ENCODE measurements around the gene SLC6A8. TPM values are rescaled to one million over a fixed set of nuclear protein-coding genes. Genes with fewer than 3 reads are reported as not detected.
A peak's percentile ranks its signal among the peaks of the same experiment; 100 is the strongest.

Gene SLC6A8
- total RNA-seq, 2 experiments from 2014 or later: 2.5 to 2.7 TPM

DNA sequence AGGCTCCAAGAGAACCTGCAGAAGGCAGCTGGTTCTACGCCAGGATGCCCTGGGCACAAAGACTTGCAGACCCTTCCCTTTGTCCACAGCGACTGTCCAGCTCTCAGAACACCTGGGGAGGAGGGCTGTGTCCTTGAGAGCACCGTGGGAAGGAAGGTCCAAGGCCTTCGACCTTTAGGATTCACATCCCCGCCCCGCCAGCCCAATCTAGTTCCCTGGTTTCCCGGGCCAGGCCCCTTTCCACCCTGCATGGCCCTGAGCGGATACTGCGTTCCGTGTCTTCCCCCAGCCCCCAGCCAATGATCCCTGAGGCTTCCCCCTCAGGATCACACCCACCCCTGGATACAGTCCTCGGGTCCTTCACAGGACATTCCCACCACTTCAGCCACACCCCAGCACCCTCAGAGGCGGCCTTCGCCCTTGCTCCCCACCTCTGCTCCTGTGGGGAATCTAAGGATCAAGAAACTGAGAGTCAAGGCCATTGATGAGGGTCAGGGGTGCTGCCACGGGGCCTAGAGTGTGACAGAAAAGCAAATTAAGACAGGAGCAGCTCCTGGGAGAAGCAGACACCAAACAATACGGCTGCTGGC lies 46.0 kb downstream of the SLC6A8 start:
- POLR2A ChIA-PET: no interaction called here
- TF ChIP-seq, protein P1, sequence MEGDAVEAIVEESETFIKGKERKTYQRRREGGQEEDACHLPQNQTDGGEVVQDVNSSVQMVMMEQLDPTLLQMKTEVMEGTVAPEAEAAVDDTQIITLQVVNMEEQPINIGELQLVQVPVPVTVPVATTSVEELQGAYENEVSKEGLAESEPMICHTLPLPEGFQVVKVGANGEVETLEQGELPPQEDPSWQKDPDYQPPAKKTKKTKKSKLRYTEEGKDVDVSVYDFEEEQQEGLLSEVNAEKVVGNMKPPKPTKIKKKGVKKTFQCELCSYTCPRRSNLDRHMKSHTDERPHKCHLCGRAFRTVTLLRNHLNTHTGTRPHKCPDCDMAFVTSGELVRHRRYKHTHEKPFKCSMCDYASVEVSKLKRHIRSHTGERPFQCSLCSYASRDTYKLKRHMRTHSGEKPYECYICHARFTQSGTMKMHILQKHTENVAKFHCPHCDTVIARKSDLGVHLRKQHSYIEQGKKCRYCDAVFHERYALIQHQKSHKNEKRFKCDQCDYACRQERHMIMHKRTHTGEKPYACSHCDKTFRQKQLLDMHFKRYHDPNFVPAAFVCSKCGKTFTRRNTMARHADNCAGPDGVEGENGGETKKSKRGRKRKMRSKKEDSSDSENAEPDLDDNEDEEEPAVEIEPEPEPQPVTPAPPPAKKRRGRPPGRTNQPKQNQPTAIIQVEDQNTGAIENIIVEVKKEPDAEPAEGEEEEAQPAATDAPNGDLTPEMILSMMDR (IDR thresholded peaks at IDR 0.05): no peak
- ATAC-seq (no peak), DNase-seq (no peak)
- Mint-ChIP-seq H3K9me3 (peaks cover 5% of the 10 kb centered on the region), H3K36me3 (ENCODE audit: low read depth) (peaks cover 6% of the 10 kb centered on the region), H3K4me1 (ENCODE audit: low read depth) (peaks cover 21% of the 10 kb centered on the region), H3K4me3 (no peak overlapping the region), H3K27me3 (no peaks in the 10 kb centered on the region), H3K27ac (no peak overlapping the region)
- CTCF ChIA-PET: no interaction called here
- intact Hi-C loops (cut with micrococcal nuclease): no loop called here

DNA sequence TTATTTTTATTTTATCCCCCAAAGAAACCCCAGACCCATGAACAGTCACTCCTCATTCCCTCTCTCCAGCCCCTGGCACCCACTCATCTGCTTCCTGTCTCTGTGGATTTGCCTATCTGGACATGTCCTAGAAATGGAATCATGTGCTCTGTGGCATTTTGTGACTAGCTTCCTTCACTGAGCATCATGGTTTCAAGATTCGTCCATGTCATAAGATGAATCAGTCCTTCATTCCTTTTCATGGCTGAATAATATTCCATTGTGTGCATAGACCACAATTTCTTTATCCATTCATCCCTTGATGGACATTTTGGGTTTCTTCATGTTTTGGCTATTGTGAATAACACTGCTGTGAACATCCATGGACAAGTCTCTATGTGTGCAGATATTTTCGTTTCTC lies 47.1 kb downstream of the SLC6A8 start:
- Mint-ChIP-seq H3K27me3 (no peaks in the 10 kb centered on the region), H3K4me1 (ENCODE audit: low read depth) (peaks cover 21% of the 10 kb centered on the region), H3K9me3 (peaks cover 5% of the 10 kb centered on the region), H3K27ac (no peak overlapping the region), H3K4me3 (no peak overlapping the region), H3K36me3 (ENCODE audit: low read depth) (peaks cover 6% of the 10 kb centered on the region)
- no peak for DNase-seq
- ChIA-PET POLR2A (interaction anchor here (0.6 kb wide), 1 partner anchor 1297 kb away, joined by 5 read pairs; no protein-coding TSS in a partner anchor), CTCF (interaction anchor here (0.8 kb wide), 1 partner anchor 56 kb away, joined by 3 read pairs; no protein-coding TSS in a partner anchor)
- intact Hi-C loops (cut with micrococcal nuclease): no loop called here
- TF ChIP-seq, protein P1 (IDR thresholded peaks at IDR 0.05): peak; percentile 6
- no peak for ATAC-seq

DNA sequence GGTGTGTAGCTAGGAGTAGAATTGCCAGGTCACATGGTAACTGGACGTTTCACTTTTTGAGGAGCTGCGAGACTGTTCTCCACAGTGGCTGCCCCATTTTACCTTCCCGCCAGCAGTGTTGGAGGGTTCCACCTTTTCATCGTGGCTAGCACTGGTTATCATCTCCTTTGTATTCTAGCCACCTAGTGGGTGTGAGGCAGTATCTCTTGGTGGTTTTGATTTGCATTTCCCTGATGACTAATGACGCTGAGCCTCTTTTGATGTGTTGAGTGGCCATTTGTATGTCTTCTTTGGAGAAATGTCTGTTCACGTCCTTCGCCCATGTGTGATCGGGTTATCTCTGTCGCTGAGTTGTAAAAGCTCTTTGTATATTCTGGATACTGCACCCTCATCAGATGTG lies 47.5 kb downstream of the SLC6A8 start:
- TF ChIP-seq, protein P1 (IDR thresholded peaks at IDR 0.05): peak; percentile 35
- Mint-ChIP-seq H3K36me3 (ENCODE audit: low read depth) (peaks cover 6% of the 10 kb centered on the region), H3K9me3 (peaks cover 5% of the 10 kb centered on the region), H3K27ac (no peak overlapping the region), H3K27me3 (no peaks in the 10 kb centered on the region), H3K4me3 (no peak overlapping the region), H3K4me1 (ENCODE audit: low read depth) (peaks cover 25% of the 10 kb centered on the region)
- ATAC-seq (peak; percentile 78), DNase-seq (peak; percentile 17)
- ChIA-PET POLR2A (no interaction called here), CTCF (interaction anchor here (0.8 kb wide), 1 partner anchor 56 kb away, joined by 3 read pairs; no protein-coding TSS in a partner anchor)
- intact Hi-C loops (cut with micrococcal nuclease): no loop called here

DNA sequence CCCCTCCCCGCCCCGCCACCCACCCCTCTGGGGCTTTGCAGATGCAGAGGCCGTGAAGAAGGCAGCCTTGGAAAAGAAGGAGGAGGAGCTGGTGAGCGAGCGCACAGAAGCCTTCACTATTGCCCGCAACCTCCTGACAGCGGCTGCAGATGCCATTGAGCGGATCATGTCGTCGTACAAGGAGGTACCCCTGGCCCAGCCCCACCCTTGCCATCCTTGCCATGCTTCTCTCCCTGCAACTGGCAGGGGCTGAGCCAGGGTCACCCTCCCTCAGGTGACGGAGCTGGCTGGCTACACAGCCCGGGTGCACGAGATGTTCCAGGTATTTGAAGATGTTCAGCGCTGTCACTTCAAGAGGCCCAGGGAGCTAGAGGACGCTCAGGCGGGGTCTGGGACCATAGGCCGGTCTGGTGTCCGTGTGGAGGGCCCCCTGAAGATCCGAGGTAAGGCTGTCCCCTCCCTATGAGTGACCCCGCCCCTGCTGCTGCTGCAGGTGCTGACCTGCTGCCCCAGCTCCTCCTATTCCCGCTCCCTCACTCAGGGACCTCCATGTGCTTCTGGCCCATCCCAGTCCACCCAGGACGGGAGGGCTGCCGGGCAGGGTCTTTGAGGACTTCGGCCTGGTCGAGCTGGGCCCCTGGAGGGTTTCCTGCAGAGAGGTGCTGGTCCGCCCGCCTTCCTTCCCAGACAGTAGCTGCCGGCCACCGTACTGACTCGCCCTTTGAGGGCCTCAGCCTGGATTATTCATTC lies 48.5 kb downstream of the SLC6A8 start:
- TF ChIP-seq, protein P1 (IDR thresholded peaks at IDR 0.05): no peak
- ATAC-seq (no peak), DNase-seq (no peak)
- Mint-ChIP-seq H3K4me3 (no peak overlapping the region), H3K9me3 (peaks cover 5% of the 10 kb centered on the region), H3K36me3 (ENCODE audit: low read depth) (peaks cover 6% of the 10 kb centered on the region), H3K27ac (no peak overlapping the region), H3K4me1 (ENCODE audit: low read depth) (peaks cover 27% of the 10 kb centered on the region), H3K27me3 (no peaks in the 10 kb centered on the region)
- ChIA-PET CTCF (no interaction called here), POLR2A (no interaction called here)
- intact Hi-C loops (cut with micrococcal nuclease): no loop called here

DNA sequence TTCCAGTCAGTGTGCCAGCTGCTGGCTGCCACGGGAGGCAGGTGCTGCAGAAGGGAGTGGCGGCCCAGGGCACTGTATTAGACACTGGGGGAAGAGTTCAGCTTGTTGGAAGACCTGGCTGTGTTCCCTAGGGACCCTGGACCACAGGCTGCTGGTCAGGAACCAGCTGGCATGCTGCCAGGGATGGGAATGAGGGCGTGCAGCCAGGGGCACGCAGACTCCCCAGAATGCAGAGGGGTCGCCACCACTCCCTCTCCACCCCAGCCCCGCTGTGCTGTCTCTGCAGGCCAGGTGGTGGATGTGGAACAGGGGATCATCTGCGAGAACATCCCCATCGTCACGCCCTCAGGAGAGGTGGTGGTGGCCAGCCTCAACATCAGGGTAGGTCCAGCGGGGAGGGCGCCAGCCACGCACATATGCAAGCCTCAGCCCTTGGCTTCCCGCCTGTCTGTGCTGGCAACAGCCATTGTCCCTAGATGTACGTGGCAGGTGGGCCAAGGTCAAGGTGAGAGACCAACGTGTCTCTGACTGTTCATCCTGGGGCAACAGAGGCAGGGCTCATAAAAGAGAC lies 49.2 kb downstream of the SLC6A8 start:
- H3K27ac Mint-ChIP-seq: no peak overlapping the region
- no peak overlapping the region for H3K4me3 Mint-ChIP-seq
- peaks cover 3% of the 10 kb centered on the region for H3K36me3 Mint-ChIP-seq (ENCODE audit: low read depth)
- DNase-seq: no peak
- ChIA-PET CTCF (no interaction called here), POLR2A (no interaction called here)
- H3K9me3 Mint-ChIP-seq: peaks cover under 1% of the 10 kb centered on the region
- ATAC-seq: no peak
- no peaks in the 10 kb centered on the region for H3K27me3 Mint-ChIP-seq
- intact Hi-C loops (cut with micrococcal nuclease): no loop called here
- TF ChIP-seq, protein P1 (IDR thresholded peaks at IDR 0.05): no peak
- H3K4me1 Mint-ChIP-seq (ENCODE audit: low read depth): peaks cover 20% of the 10 kb centered on the region

Measured in activated CD8-positive, alpha-beta T cell treated with anti-CD3 and anti-CD28 coated beads for 36 hours (primary cell).